ENCODE measurements around the gene AKT1S1. TPM values are rescaled to one million over a fixed set of nuclear protein-coding genes. Genes with fewer than 3 reads are reported as not detected.

Gene AKT1S1
- total and polyA plus RNA-seq, 8 donors: 24.7 to 42.9 (median 32.8) TPM

- intact Hi-C loops (cut with DNase I): no loop called here
- H3K4me3 ChIP-seq: peak overlapping the region in 1 of 2 donors; percentile 14
- no peaks in the 10 kb centered on the region for H3K36me3 ChIP-seq
- no peaks in the 10 kb centered on the region for H3K9me3 ChIP-seq
- DNase-seq: no peak
- H3K4me1 ChIP-seq: peaks cover 7 to 36% of the 10 kb centered on the region in 2 donors
- no peak for ATAC-seq
- no peak overlapping the region for H3K27ac ChIP-seq
- TF ChIP-seq CTCF (IDR thresholded peaks at IDR 0.05): no peak
- H3K27me3 ChIP-seq: peaks cover 0 to 12% of the 10 kb centered on the region in 2 donors
These were observed 17.9 kb upstream of the AKT1S1 start for GRCh38 chr19:49894879-49895565.

DNA sequence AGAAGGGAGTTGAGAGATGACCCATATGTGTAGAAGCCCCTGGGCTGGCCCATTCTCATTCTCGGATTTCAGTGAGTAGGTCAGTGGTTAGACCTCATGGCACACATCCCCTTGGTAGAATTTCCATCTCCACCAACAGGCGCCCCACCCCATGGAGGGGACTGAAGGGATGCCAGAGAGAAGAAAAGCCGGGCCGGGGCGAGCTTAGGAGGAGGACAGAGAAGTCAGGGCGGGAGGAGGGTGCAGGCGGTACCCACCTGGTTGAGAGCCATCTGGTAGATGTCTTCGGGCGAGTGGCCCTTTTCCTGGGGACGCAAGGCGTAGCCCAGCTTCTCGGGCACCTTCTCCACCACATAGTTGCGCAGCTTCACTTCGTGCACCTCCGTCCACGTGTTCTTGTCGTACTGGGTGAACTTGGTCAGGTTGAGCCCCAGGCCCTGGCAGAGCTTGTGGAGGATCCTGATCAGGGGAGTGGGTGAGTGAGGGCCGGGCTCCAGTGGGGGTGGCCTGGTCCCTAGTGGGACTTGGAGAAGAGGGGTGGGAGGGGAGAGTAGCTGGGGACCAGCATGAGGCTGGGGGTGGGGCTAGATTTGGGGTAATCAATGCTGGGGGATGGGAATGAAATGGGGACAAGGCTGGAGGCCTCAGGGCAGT is 17.0 kb upstream of the AKT1S1 start:
- H3K4me3 ChIP-seq: no peak overlapping the region
- ATAC-seq (no peak), DNase-seq (no peak)
- H3K4me1 ChIP-seq: peaks cover 7 to 39% of the 10 kb centered on the region in 2 donors
- intact Hi-C loops (cut with DNase I): no loop called here
- H3K36me3 ChIP-seq: no peaks in the 10 kb centered on the region
- peaks cover 0 to 12% of the 10 kb centered on the region in 2 donors for H3K27me3 ChIP-seq
- H3K27ac ChIP-seq: no peak overlapping the region
- H3K9me3 ChIP-seq: no peaks in the 10 kb centered on the region
- no peak for TF ChIP-seq CTCF (IDR thresholded peaks at IDR 0.05)

GRCh38 chr19:49892716-49893115 is 15.6 kb upstream of the AKT1S1 start:
- intact Hi-C loops (cut with DNase I): no loop called here
- TF ChIP-seq CTCF (IDR thresholded peaks at IDR 0.05): no peak
- Histone ChIP-seq H3K36me3 (peaks cover 0 to 8% of the 10 kb centered on the region in 2 donors), H3K27ac (no peak overlapping the region), H3K4me3 (no peak overlapping the region), H3K27me3 (peaks cover 0 to 12% of the 10 kb centered on the region in 2 donors), H3K9me3 (no peaks in the 10 kb centered on the region), H3K4me1 (peaks cover 7 to 31% of the 10 kb centered on the region in 2 donors)
- ATAC-seq: no peak
- DNase-seq: no peak

- no peak for TF ChIP-seq CTCF (IDR thresholded peaks at IDR 0.05)
- Histone ChIP-seq H3K4me3 (no peak overlapping the region), H3K27ac (no peak overlapping the region), H3K27me3 (peaks cover 0 to 12% of the 10 kb centered on the region in 2 donors), H3K4me1 (peaks cover 0 to 19% of the 10 kb centered on the region in 2 donors), H3K9me3 (no peaks in the 10 kb centered on the region), H3K36me3 (peaks cover 0 to 19% of the 10 kb centered on the region in 2 donors)
- ATAC-seq (no peak), DNase-seq (peak in 1 of 4 donors; percentile 66)
- intact Hi-C loops (cut with DNase I): no loop called here
These were observed 14.2 kb upstream of the AKT1S1 start for GRCh38 chr19:49891393-49891792.

Data from left lung (tissue), 10 donors.